ENCODE measurements around the gene SNORC. TPM values are rescaled to one million over a fixed set of nuclear protein-coding genes. Genes with fewer than 3 reads are reported as not detected.

Gene SNORC
- total and polyA plus RNA-seq, 2 donors from 2014 or later: 2.7 to 3.3 TPM

DNA sequence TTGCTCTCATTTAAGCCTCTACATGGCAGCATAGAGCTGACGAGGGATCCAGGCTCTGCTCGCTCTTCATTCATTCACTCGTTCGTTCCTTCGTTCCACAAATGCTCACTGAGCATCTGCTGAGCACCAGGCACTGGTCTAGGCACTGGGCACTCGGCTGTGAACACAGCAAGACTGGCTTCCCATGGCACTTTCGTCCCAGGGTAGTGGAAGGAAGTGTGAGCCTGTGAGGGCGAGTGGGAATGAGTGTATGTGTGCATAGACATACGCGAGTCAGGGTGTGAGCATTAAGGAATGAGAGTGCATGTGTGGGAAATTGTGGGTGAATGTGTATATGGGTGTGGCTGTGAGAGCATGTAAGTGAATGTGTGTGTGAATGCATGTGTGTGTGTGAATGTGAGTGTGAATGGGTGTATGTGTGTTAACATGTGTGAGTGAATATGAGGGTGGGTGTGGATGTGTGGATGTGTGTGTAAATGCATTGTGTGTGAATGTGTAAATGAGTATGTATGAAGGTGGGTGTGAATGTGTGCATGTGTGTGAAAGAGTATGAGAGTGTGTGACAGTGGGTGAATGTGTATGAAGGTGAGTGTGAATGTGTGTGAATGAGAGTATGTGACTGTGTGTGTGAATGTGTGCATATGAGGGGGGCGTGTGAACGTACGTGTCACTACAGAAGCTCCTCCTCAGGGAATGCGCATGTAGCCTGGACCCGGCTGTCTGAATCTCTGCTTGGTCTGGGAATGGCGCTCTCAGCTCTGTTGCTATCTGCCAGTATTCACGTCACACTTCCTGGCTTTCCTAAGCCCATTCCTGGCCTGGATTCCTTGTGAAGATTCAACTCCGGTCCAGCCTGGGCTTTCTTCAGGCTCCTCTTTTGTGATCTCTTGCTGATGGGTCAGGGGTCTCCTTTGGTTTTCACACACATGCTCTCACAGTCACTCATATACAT is 28.8 kb downstream of the SNORC start:
- TF ChIP-seq, protein P1, sequence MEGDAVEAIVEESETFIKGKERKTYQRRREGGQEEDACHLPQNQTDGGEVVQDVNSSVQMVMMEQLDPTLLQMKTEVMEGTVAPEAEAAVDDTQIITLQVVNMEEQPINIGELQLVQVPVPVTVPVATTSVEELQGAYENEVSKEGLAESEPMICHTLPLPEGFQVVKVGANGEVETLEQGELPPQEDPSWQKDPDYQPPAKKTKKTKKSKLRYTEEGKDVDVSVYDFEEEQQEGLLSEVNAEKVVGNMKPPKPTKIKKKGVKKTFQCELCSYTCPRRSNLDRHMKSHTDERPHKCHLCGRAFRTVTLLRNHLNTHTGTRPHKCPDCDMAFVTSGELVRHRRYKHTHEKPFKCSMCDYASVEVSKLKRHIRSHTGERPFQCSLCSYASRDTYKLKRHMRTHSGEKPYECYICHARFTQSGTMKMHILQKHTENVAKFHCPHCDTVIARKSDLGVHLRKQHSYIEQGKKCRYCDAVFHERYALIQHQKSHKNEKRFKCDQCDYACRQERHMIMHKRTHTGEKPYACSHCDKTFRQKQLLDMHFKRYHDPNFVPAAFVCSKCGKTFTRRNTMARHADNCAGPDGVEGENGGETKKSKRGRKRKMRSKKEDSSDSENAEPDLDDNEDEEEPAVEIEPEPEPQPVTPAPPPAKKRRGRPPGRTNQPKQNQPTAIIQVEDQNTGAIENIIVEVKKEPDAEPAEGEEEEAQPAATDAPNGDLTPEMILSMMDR (IDR thresholded peaks at IDR 0.05; ENCODE audit: borderline replicate concordance, extremely low read depth, insufficient read depth): no peak
- Histone ChIP-seq H3K27ac (ENCODE audit: low read depth in 2 of 2, low read length in 2 of 2) (no peak overlapping the region), H3K4me1 (ENCODE audit: control insufficient read depth in 2 of 3, insufficient read depth in 2 of 3, low read depth in 1 of 3, low read length in 3 of 3) (no peaks in the 10 kb centered on the region), H3K9me3 (ENCODE audit: control insufficient read depth in 2 of 3, insufficient read depth in 1 of 3, low read length in 3 of 3) (no peaks in the 10 kb centered on the region), H3K4me3 (ENCODE audit: low read length in 3 of 3) (no peak overlapping the region), H3K9ac (ENCODE audit: low read length in 3 of 3) (no peak overlapping the region), H3K27me3 (ENCODE audit: control insufficient read depth, insufficient read depth, low read length) (no peaks in the 10 kb centered on the region), H3K36me3 (ENCODE audit: control insufficient read depth in 2 of 3, insufficient read depth in 3 of 3, low read length in 3 of 3) (no peaks in the 10 kb centered on the region)
- DNase-seq: peak in 1 of 5 donors; percentile 34
- intact Hi-C loops (cut with DNase I): no loop called here
- no peak for FAIRE-seq

DNA sequence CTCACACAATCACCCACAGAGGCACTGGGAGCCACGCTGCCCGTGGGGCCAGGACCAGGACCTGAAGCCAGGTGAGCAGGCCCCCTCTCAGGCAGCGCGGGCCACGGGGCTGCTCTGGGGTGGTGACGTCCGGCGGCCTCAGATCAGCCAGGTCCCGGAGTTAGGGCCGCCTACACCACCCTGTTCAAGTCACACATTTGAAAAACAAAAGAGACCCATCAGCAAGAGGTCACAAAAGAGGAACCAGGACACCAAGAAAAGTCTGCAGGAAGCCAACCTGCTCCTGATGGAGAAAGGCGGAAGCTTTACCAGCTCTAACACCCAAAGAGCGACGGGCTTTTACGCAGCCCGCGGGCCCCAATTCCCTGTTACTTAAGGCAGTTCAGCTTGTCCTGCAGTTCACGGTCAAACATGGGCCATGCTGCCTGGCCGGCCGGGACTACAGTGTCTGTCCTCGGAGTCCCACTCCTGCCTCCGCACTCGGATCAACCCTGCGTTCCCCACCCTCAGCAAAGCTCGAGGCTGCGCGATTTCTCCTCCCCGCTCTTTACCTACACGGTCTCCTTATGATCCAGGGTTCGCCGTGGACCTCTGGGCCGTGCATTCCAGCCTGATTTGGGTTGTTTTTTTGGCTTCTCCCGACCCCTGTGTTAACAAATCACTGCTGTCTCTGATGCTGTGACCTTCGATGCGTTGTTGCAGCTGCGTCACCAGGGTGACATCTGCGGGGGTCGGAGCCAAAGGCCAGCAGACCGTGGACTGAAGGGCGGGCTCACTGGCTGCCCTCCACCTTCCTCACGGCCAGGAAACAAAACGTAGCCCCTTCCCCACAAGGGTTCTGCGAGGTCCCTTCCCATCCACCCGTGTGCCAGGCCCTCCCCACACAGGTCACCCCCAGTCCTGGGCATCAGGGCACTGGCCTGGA is 31.0 kb downstream of the SNORC start:
- H3K4me3 ChIP-seq (ENCODE audit: low read length in 3 of 3): no peak overlapping the region
- peak in 2 of 5 donors; percentile 39 to 54 for DNase-seq
- FAIRE-seq: no peak
- no peaks in the 10 kb centered on the region for H3K27me3 ChIP-seq (ENCODE audit: control insufficient read depth, insufficient read depth, low read length)
- no peaks in the 10 kb centered on the region for H3K9me3 ChIP-seq (ENCODE audit: control insufficient read depth in 2 of 3, insufficient read depth in 1 of 3, low read length in 3 of 3)
- no peak overlapping the region for H3K27ac ChIP-seq (ENCODE audit: low read depth in 2 of 2, low read length in 2 of 2)
- H3K36me3 ChIP-seq (ENCODE audit: control insufficient read depth in 2 of 3, insufficient read depth in 3 of 3, low read length in 3 of 3): no peaks in the 10 kb centered on the region
- intact Hi-C loops (cut with DNase I): no loop called here
- no peak overlapping the region for H3K9ac ChIP-seq (ENCODE audit: low read length in 3 of 3)
- H3K4me1 ChIP-seq (ENCODE audit: control insufficient read depth in 2 of 3, insufficient read depth in 2 of 3, low read depth in 1 of 3, low read length in 3 of 3): no peaks in the 10 kb centered on the region
- TF ChIP-seq, protein P1 (IDR thresholded peaks at IDR 0.05; ENCODE audit: borderline replicate concordance, extremely low read depth, insufficient read depth): no peak

DNA sequence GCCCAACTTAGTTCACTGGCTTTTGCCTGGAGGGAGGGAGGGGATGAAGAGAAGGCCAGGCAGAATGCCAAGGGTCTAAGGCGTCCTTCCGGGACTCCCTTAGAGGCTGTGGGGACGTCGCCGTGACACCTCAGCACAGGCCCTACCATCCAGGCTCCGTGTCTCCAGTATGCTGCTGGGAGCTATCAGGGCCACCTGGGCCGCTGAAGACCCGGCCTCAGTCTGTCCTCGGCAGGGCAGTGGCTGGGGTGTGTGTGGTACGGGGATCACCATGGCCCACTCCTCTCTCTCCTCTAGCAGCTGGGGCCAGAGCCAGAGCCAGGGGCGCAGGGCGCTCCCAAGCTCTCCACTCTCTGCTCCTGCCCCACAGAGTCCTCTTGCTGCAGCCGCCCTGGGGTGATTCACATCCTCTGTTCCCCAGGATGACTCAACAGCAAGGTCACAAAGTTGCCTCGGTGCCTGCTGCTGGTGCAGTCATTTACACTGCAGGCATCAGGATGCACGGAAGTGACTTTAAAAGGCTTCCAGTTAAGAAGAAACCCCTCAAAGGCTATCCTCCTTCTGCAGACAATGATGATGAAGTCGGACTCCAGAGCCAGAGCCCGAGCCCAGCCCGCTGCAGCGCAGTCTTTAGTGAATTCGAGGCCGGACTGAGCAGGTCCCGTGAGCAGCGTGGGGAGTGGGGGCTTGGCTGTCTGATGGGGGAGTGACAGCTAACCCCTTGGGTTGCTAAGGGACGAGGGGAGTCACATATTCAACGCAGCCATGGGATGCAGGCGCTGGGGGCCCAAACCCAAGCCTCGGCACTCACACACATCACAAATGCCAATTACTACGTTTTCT is 31.9 kb downstream of the SNORC start:
- intact Hi-C loops (cut with DNase I): no loop called here
- FAIRE-seq: no peak

More for the DNA sequence above, 31.9 kb downstream of the SNORC start:
- no peaks in the 10 kb centered on the region for H3K27me3 ChIP-seq (ENCODE audit: control insufficient read depth, insufficient read depth, low read length)
- no peak overlapping the region for H3K9ac ChIP-seq (ENCODE audit: low read length in 3 of 3)
- H3K9me3 ChIP-seq (ENCODE audit: control insufficient read depth in 2 of 3, insufficient read depth in 1 of 3, low read length in 3 of 3): no peaks in the 10 kb centered on the region
- no peak for DNase-seq
- no peaks in the 10 kb centered on the region for H3K4me1 ChIP-seq (ENCODE audit: control insufficient read depth in 2 of 3, insufficient read depth in 2 of 3, low read depth in 1 of 3, low read length in 3 of 3)
- no peak overlapping the region for H3K4me3 ChIP-seq (ENCODE audit: low read length in 3 of 3)
- no peak overlapping the region for H3K27ac ChIP-seq (ENCODE audit: low read depth in 2 of 2, low read length in 2 of 2)
- no peaks in the 10 kb centered on the region for H3K36me3 ChIP-seq (ENCODE audit: control insufficient read depth in 2 of 3, insufficient read depth in 3 of 3, low read length in 3 of 3)
- TF ChIP-seq, protein P1 (IDR thresholded peaks at IDR 0.05; ENCODE audit: borderline replicate concordance, extremely low read depth, insufficient read depth): no peak
